Parathyroid adenoma (tissue), 2 donors: ENCODE data around the gene PLCD3.

Source experiments
- H2AFZ ChIP-seq: fragments of 300-600 bp; sonication (generic); one replicate; pipeline ENCODE4 v1.7.0; 2017; ENCODE audit warnings: antibody characterized with exemption, mild to moderate bottlenecking
- H3K27ac ChIP-seq: fragments of 300-600 bp; sonication (generic); one replicate; pipeline ENCODE4 v1.7.0; 2017
- H3K27me3 ChIP-seq: fragments of 300-600 bp; sonication (generic); one replicate; pipeline ENCODE4 v1.7.0; 2017; ENCODE audit warnings: low read length; ENCODE audit not compliant: control insufficient read depth, insufficient read depth
- H3K36me3 ChIP-seq: fragments of 300-600 bp; sonication (generic); one replicate; pipeline ENCODE4 v1.7.0; 2017; ENCODE audit warnings: low read length; ENCODE audit not compliant: control insufficient read depth, insufficient read depth
- H3K4me1 ChIP-seq: fragments of 300-600 bp; sonication (generic); one replicate; pipeline ENCODE4 v1.7.0; 2017; ENCODE audit warnings: control low read depth
- H3K4me2 ChIP-seq: fragments of 300-600 bp; sonication (generic); one replicate; pipeline ENCODE4 v1.7.0; 2017; ENCODE audit warnings: low read length
- H3K4me3 ChIP-seq: fragments of 300-600 bp; sonication (generic); one replicate; pipeline ENCODE4 v1.7.0; 2017; ENCODE audit warnings: low read depth, low read length
- H3K79me2 ChIP-seq: fragments of 300-600 bp; sonication (generic); one replicate; pipeline ENCODE4 v1.7.0; 2017; ENCODE audit warnings: control low read depth
- H3K9ac ChIP-seq: fragments of 300-600 bp; sonication (generic); one replicate; pipeline ENCODE4 v1.7.0; 2017; ENCODE audit warnings: mild to moderate bottlenecking
- H3K9me3 ChIP-seq: fragments of 300-600 bp; sonication (generic); one replicate; pipeline ENCODE4 v1.7.0; 2017; ENCODE audit warnings: low read length; ENCODE audit not compliant: control insufficient read depth
- TF ChIP-seq, protein P1 (sequence below): fragments of 300-600 bp; sonication (generic); IDR thresholded peaks from one replicate; pipeline ENCODE4 v1.7.0; 2017; ENCODE audit warnings: antibody characterized with exemption, mild to moderate bottlenecking
- donor health status: primary hyperparathyroidism.

PLCD3 gene

DNA sequence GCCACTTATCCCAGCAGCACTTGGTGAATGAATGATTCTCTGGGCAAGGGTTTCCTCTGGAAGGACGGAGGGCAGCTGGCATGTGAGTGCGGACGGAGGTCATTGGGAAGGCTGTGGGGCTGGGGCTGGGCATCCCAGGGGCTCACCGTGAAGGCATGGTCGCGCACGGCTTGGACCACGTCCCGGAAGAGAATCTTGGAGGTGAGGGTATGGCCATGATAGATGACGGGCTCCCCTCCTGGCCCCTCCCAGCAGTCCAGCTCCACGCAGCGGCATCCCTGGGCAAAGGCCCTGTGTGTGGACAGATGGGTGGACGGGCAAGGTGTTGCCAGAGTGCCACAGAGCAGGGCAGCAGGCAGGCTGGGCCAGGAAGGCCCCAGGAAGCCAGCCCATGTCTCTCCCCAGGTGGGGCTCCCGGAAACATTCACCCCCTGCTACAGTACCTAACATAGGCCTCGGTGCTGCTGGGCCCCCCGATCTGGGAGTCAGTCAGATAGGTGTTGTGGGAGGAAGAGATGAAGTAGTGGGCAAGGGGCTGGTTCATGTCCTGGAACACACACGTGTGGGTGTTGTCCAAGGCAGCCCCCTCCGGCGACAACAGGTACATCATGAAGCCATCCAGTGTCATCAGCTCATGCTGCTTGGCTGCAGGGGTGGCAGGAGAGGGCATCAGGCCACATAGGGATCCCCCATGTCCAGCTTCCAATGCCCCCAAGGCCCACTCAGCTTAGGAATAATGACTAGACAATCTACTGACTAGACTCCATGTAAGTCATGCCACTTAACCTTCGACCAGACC is 14.3 kb downstream of the PLCD3 start:
- no peaks in the 10 kb centered on the region for H3K36me3 ChIP-seq
- no peak overlapping the region for H3K27ac ChIP-seq
- no peaks in the 10 kb centered on the region for H3K9me3 ChIP-seq
- H3K4me1 ChIP-seq = no peaks in the 10 kb centered on the region
- H3K27me3 ChIP-seq = no peaks in the 10 kb centered on the region
- no peak overlapping the region for H3K4me2 ChIP-seq
- H3K9ac ChIP-seq = no peak overlapping the region
- H3K79me2 ChIP-seq = no peaks in the 10 kb centered on the region
- no peak overlapping the region for H2AFZ ChIP-seq
- H3K4me3 ChIP-seq = no peak overlapping the region
- TF ChIP-seq, protein P1, sequence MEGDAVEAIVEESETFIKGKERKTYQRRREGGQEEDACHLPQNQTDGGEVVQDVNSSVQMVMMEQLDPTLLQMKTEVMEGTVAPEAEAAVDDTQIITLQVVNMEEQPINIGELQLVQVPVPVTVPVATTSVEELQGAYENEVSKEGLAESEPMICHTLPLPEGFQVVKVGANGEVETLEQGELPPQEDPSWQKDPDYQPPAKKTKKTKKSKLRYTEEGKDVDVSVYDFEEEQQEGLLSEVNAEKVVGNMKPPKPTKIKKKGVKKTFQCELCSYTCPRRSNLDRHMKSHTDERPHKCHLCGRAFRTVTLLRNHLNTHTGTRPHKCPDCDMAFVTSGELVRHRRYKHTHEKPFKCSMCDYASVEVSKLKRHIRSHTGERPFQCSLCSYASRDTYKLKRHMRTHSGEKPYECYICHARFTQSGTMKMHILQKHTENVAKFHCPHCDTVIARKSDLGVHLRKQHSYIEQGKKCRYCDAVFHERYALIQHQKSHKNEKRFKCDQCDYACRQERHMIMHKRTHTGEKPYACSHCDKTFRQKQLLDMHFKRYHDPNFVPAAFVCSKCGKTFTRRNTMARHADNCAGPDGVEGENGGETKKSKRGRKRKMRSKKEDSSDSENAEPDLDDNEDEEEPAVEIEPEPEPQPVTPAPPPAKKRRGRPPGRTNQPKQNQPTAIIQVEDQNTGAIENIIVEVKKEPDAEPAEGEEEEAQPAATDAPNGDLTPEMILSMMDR = no peak

DNA sequence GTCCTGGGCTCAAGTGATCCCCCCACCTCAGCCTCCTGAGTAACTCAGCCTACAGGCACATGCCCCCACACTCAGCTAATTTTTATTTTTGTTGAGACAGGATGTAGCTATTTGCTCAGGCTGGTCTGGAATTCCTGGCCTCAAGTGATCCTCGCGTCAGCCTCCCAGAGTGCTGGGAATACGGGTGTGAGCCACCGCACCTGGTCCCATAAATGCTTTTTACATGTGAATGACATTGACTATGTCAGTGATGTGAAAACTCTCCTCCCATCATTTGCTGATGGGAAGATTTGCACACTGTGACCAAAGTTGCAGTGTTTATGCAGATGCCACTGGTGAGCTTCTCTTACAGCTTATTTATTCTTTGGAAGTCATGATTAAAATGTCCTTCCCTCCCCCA is 15.0 kb downstream of the PLCD3 start:
- no peak overlapping the region for H2AFZ ChIP-seq
- H3K4me2 ChIP-seq = no peak overlapping the region
- no peaks in the 10 kb centered on the region for H3K4me1 ChIP-seq
- no peaks in the 10 kb centered on the region for H3K9me3 ChIP-seq
- no peaks in the 10 kb centered on the region for H3K36me3 ChIP-seq
- TF ChIP-seq, protein P1 = no peak
- H3K27ac ChIP-seq = no peak overlapping the region
- H3K27me3 ChIP-seq = no peaks in the 10 kb centered on the region
- no peak overlapping the region for H3K4me3 ChIP-seq
- H3K9ac ChIP-seq = no peak overlapping the region
- H3K79me2 ChIP-seq = no peaks in the 10 kb centered on the region

DNA sequence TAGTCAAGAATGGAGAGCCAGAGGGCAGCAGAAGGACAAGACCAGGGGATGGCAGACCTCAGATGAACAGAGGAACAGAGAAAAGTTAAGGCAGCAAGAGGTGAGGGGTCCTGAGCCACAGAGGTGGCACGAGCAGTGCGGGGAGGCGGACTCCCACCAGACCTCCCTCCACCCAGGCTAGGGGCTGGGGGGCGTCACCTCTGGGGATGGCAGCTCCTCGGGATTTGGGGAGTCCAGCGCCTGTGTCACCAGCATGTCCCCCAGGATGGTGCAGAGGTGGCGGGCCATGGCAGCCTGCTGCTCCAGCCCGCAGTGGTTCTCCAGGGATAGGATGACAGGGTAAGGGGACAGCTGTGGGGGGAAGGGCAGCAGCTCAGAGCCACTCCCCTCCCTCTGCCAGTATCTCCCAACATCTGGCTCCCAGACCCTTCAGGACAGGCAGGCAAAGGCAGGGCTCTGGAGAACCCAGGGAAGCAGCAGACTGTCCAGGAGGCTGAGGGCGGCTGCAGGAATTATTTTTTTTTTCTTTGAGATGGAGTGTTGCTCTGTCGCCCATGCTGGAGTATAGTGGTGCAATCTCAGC is 15.8 kb downstream of the PLCD3 start:
- Histone ChIP-seq H3K79me2 (no peaks in the 10 kb centered on the region), H3K27ac (no peak overlapping the region), H3K9ac (no peak overlapping the region), H3K4me1 (no peaks in the 10 kb centered on the region), H3K9me3 (no peaks in the 10 kb centered on the region), H3K4me2 (no peak overlapping the region), H3K36me3 (no peaks in the 10 kb centered on the region), H2AFZ (no peak overlapping the region), H3K4me3 (no peak overlapping the region), H3K27me3 (no peaks in the 10 kb centered on the region)
- TF ChIP-seq, protein P1 = no peak

DNA sequence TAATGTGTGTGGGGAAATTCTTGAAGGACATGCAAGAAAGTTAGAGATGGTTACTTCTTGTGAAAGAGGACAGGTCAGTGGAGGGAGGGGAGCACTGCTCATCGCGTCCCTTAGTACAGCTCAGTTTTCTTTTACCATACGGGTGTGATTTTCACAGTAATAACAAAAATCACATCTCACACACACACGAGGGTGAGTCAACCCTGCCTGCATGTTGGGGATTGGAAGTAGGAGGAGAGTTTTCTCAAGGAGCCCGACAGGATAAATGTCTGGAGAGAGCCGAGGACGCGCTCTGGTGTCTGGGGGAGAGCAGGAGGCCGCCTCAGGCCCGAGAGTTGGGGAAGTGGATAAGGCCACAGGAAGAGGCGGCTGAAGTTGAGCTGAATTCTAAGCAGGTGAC is 16.4 kb downstream of the PLCD3 start:
- Histone ChIP-seq H3K4me3 (no peak overlapping the region), H3K4me2 (no peak overlapping the region), H3K27me3 (no peaks in the 10 kb centered on the region), H3K9me3 (no peaks in the 10 kb centered on the region), H3K36me3 (no peaks in the 10 kb centered on the region), H3K4me1 (no peaks in the 10 kb centered on the region), H3K9ac (no peak overlapping the region), H3K79me2 (no peaks in the 10 kb centered on the region), H3K27ac (no peak overlapping the region), H2AFZ (no peak overlapping the region)
- TF ChIP-seq, protein P1 = no peak
